SK-N-SH (cell line): Measurements from ENCODE around the gene NKAIN1. TPM values are rescaled to one million over a fixed set of nuclear protein-coding genes. Genes with fewer than 3 reads are reported as not detected.

Experiments
- CTCF ChIA-PET: fragments of 300-600, 350-600 bp; formaldehyde crosslinking; extraction: SDS; loops from one replicate; lab custom pipeline; 2021; lab: Yijun Ruan, JAX
- POLR2A ChIA-PET: fragments of 350-600 bp; sonication (Branson Sonifier 250); formaldehyde crosslinking; extraction: SDS; loops from one replicate; lab custom pipeline; 2020; ENCODE audit warnings: antibody characterized with exemption, inconsistent platforms; lab: Yijun Ruan, JAX
- DNase-seq: peaks from one replicate; pipeline ENCODE4 v3.0.0; 2012
- H2AFZ ChIP-seq: fragments of 200-600 bp; sonication (generic); 2 replicates; pipeline ENCODE4 v1.8.1; 2016; ENCODE audit warnings: antibody characterized with exemption, mild to moderate bottlenecking, low read depth
- H3F3A ChIP-seq: fragments of 200-600 bp; sonication (generic); replicated peaks from 2 replicates; pipeline ENCODE3; 2016; ENCODE audit warnings: antibody characterized with exemption, mild to moderate bottlenecking; ENCODE audit not compliant: insufficient read depth
- H3K27ac ChIP-seq, 2 experiments: fragments of 200-500 bp in 1 of 2; fragments of 200-600 bp in 1 of 2; sonication (Bioruptor generic) in 1 of 2; sonication (generic), shearing (Covaris generic) in 1 of 2; 2 replicates each; pipeline versions ENCODE4 v1.5.1 to v1.6.1; 2014 to 2016; ENCODE audit warnings: low read depth in 2 of 2, inconsistent platforms in 1 of 2, low read length in 1 of 2, mild to moderate bottlenecking in 1 of 2, mixed read lengths in 1 of 2
- H3K27me3 ChIP-seq: fragments of 200-600 bp; sonication (generic), shearing (Covaris generic); 2 replicates; pipeline ENCODE4 v1.6.1; 2016; ENCODE audit warnings: mixed run types; ENCODE audit not compliant: insufficient read depth
- H3K36me3 ChIP-seq, 2 experiments: fragments of 200-500 bp in 1 of 2; fragments of 200-600 bp in 1 of 2; sonication (Bioruptor generic) in 1 of 2; sonication (generic) in 1 of 2; replicated peaks in 1 of 2; 2 replicates each; pipeline versions ENCODE3 to v1.5.1; 2014 to 2016; ENCODE audit warnings: low read length in 1 of 2, mild to moderate bottlenecking in 1 of 2; ENCODE audit not compliant: insufficient read depth in 2 of 2, control insufficient read depth in 1 of 2
- H3K4me1 ChIP-seq, 2 experiments: fragments of 200-500 bp in 1 of 2; fragments of 200-600 bp in 1 of 2; sonication (Bioruptor generic) in 1 of 2; sonication (generic), shearing (Covaris generic) in 1 of 2; 2 replicates each; pipeline versions ENCODE4 v1.5.1 to v1.6.1; 2014 to 2016; ENCODE audit warnings: low read depth in 1 of 2, low read length in 1 of 2, mixed run types in 1 of 2; ENCODE audit not compliant: insufficient read depth in 2 of 2, control insufficient read depth in 1 of 2
- H3K4me2 ChIP-seq: fragments of 200-600 bp; sonication (generic), shearing (Covaris generic); 2 replicates; pipeline ENCODE4 v1.6.1; 2017; ENCODE audit warnings: mixed run types
- H3K4me3 ChIP-seq, 2 experiments: fragments of 200-500 bp in 1 of 2; fragments of 200-600 bp in 1 of 2; sonication (Bioruptor generic) in 1 of 2; sonication (generic), shearing (Covaris generic) in 1 of 2; 2 replicates each; pipeline versions ENCODE4 v1.5.1 to v1.8.1; 2014 to 2016; ENCODE audit warnings: low read depth in 2 of 2, inconsistent platforms in 1 of 2, low read length in 1 of 2, mild to moderate bottlenecking in 1 of 2, mixed read lengths in 1 of 2, moderate library complexity in 1 of 2
- H3K79me2 ChIP-seq: fragments of 200-600 bp; sonication (generic); 2 replicates; pipeline ENCODE4 v1.8.1; 2017; ENCODE audit warnings: mild to moderate bottlenecking; ENCODE audit not compliant: insufficient read depth
- H3K9ac ChIP-seq: fragments of 200-600 bp; sonication (generic); 2 replicates; pipeline ENCODE4 v1.6.1; 2017; ENCODE audit warnings: mixed run types
- H3K9me2 ChIP-seq: fragments of 200-600 bp; sonication (generic); 2 replicates; pipeline ENCODE4 v1.6.1; 2017; ENCODE audit warnings: mixed run types
- H3K9me3 ChIP-seq: fragments of 200-600 bp; sonication (generic); 2 replicates; pipeline ENCODE4 v1.6.1; 2017; ENCODE audit warnings: mixed run types, mild to moderate bottlenecking, moderate library complexity
- H4K20me1 ChIP-seq: fragments of 200-600 bp; sonication (generic); 2 replicates; pipeline ENCODE4 v1.6.1; 2017; ENCODE audit warnings: mild to moderate bottlenecking, mixed run types; ENCODE audit not compliant: insufficient read depth
- ELF1 ChIP-seq: IDR thresholded peaks from 2 replicates; pipeline ENCODE4 v1.4.0; 2012
- RAD21 ChIP-seq: IDR thresholded peaks from 2 replicates; pipeline ENCODE4 v1.6.1; 2012; ENCODE audit warnings: mild to moderate bottlenecking, low read length
- RCOR1 ChIP-seq: fragments of 150-350 bp; IDR thresholded peaks from 2 replicates; pipeline ENCODE4 v1.6.1; 2017; ENCODE audit warnings: antibody characterized with exemption, low read length
- WGBS: methylation state at CpG from one replicate; pipeline ENCODE4 v1.1.6; 2017; ENCODE audit warnings: low lambda C conversion rate; 5-methylcytosine and 5-hydroxymethylcytosine counted together
- polyA plus RNA-seq, 3 experiments: library from polyadenylated mRNA; depleted of rRNA; stranded (reverse); fragments of >200 nt; gene quantifications; 2 replicates each; pipeline ENCODE4 v1.2.3, GENCODE V29; 2012
- TF ChIP-seq, protein P1 (sequence below): fragments of 200-600 bp; sonication (generic); IDR thresholded peaks from 2 replicates; pipeline ENCODE4 v1.6.1; 2017; ENCODE audit warnings: antibody characterized with exemption, mild to moderate bottlenecking, moderate library complexity
- TF ChIP-seq, protein P2 (sequence below): IDR thresholded peaks from 2 replicates; pipeline ENCODE4 v1.4.0; 2012; ENCODE audit warnings: low read depth, borderline replicate concordance

Gene NKAIN1
- polyA plus RNA-seq, 1 of the 3 experiments (the other 2 are of a cell fraction) = 0.54 TPM

DNA sequence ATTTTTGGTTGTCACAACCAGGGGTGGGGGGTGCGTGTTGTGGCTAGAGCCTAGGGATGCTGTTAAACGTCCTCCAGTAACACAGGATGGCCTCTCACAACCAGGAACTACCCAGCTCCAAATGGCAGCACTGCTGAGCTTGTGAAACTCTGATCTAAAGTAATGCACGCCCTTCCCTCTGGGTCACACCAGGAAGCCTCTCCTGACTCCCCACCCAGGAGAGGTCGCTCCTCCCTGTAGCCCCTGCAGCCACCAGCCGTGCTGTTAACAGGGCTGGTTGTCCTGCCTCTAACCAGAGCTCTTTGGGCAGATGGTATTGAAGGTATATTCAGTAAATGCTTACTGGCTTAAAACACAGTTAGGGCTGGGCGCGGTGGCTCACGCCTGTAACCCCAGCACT lies 73.2 kb downstream of the NKAIN1 start:
- Histone ChIP-seq H3K9ac (no peak overlapping the region), H4K20me1 (no peaks in the 10 kb centered on the region), H3F3A (peaks cover 3% of the 10 kb centered on the region), H3K9me2 (no peaks in the 10 kb centered on the region), H3K4me1 (peaks cover 3 to 8% of the 10 kb centered on the region in 2 experiments; a peak in 2 of 4 replicates), H3K4me3 (no peak overlapping the region), H3K27me3 (no peaks in the 10 kb centered on the region), H3K27ac (no peak overlapping the region), H3K36me3 (no peaks in the 10 kb centered on the region), H3K9me3 (no peaks in the 10 kb centered on the region), H2AFZ (no peak overlapping the region), H3K79me2 (no peaks in the 10 kb centered on the region), H3K4me2 (no peak overlapping the region)
- CTCF ChIA-PET = interaction anchor here (1.1 to 19.2 kb wide), 2 partner anchors 16 to 255 kb away, joined by 3 to 224 read pairs; no protein-coding TSS in a partner anchor
- POLR2A ChIA-PET = no interaction called here
- TF ChIP-seq, protein P1, sequence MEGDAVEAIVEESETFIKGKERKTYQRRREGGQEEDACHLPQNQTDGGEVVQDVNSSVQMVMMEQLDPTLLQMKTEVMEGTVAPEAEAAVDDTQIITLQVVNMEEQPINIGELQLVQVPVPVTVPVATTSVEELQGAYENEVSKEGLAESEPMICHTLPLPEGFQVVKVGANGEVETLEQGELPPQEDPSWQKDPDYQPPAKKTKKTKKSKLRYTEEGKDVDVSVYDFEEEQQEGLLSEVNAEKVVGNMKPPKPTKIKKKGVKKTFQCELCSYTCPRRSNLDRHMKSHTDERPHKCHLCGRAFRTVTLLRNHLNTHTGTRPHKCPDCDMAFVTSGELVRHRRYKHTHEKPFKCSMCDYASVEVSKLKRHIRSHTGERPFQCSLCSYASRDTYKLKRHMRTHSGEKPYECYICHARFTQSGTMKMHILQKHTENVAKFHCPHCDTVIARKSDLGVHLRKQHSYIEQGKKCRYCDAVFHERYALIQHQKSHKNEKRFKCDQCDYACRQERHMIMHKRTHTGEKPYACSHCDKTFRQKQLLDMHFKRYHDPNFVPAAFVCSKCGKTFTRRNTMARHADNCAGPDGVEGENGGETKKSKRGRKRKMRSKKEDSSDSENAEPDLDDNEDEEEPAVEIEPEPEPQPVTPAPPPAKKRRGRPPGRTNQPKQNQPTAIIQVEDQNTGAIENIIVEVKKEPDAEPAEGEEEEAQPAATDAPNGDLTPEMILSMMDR = no peak
- TF ChIP-seq RAD21 = no peak
- TF ChIP-seq, protein P2, sequence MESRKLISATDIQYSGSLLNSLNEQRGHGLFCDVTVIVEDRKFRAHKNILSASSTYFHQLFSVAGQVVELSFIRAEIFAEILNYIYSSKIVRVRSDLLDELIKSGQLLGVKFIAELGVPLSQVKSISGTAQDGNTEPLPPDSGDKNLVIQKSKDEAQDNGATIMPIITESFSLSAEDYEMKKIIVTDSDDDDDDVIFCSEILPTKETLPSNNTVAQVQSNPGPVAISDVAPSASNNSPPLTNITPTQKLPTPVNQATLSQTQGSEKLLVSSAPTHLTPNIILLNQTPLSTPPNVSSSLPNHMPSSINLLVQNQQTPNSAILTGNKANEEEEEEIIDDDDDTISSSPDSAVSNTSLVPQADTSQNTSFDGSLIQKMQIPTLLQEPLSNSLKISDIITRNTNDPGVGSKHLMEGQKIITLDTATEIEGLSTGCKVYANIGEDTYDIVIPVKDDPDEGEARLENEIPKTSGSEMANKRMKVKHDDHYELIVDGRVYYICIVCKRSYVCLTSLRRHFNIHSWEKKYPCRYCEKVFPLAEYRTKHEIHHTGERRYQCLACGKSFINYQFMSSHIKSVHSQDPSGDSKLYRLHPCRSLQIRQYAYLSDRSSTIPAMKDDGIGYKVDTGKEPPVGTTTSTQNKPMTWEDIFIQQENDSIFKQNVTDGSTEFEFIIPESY = no peak
- no peak for DNase-seq
- 86% methylated on average over 7 of the region's 8 CpGs for WGBS

DNA sequence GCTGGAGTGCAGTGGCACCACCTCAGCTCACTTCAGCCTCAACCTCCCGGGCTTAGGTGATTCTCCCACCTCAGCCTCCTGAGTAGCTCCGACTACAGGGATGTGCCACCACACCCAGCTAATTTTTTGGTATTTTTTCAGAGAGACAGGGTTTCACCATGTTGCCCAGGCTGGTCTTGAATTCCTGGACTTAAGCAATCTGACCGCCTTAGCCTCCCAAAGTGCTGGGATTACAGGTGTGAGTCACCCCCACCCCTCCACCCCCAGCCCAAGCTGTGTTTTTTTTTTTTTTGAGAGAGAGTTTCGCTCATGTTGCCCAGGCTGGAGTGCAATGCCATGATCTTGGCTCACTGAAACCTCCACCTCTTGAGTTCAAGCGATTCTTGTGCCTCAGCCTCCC lies 75.4 kb downstream of the NKAIN1 start:
- H3K79me2 ChIP-seq = no peaks in the 10 kb centered on the region
- no peaks in the 10 kb centered on the region for H3K9me3 ChIP-seq
- TF ChIP-seq ELF1 (no peak), RCOR1 (no peak)
- TF ChIP-seq, protein P1 = no peak
- ChIA-PET POLR2A (no interaction called here), CTCF (interaction anchor here (0.7 to 19.2 kb wide), 7 partner anchors 10 to 800 kb away, joined by 3 to 224 read pairs (median 4); no protein-coding TSS in a partner anchor)
- H3K4me2 ChIP-seq = no peak overlapping the region
- DNase-seq = no peak
- no peak overlapping the region for H3K9ac ChIP-seq
- no peak overlapping the region for H3K27ac ChIP-seq
- no peaks in the 10 kb centered on the region for H4K20me1 ChIP-seq
- H3K4me3 ChIP-seq = no peak overlapping the region
- H2AFZ ChIP-seq = no peak overlapping the region
- H3K9me2 ChIP-seq = no peaks in the 10 kb centered on the region
- H3K4me1 ChIP-seq = no peaks in the 10 kb centered on the region
- H3F3A ChIP-seq = no peaks in the 10 kb centered on the region
- H3K27me3 ChIP-seq = no peaks in the 10 kb centered on the region
- H3K36me3 ChIP-seq = no peaks in the 10 kb centered on the region
- whole genome bisulfite sequencing = 76% methylated on average over 5 of the region's 5 CpGs
